ENCODE results near the gene GABBR2. TPM values are rescaled to one million over a fixed set of nuclear protein-coding genes. Genes with fewer than 3 reads are reported as not detected.

GABBR2 gene
- total RNA-seq, 1 experiment from 2014 or later, result not detected

- H3K27me3 Mint-ChIP-seq (ENCODE audit: insufficient read depth, unreplicated experiment), result peaks cover 30% of the 10 kb centered on the region
- ChIA-PET POLR2A (interaction anchor here (0.6 kb wide), 1 partner anchor 209 kb away, joined by 3 read pairs; no protein-coding TSS in a partner anchor), CTCF (interaction anchor here (0.7 kb wide), 1 partner anchor 52 kb away, joined by 3 read pairs; no protein-coding TSS in a partner anchor)
- H3K36me3 Mint-ChIP-seq (ENCODE audit: insufficient read depth, unreplicated experiment), result no peaks in the 10 kb centered on the region
- no peak overlapping the region for H3K4me3 Mint-ChIP-seq (ENCODE audit: unreplicated experiment)
- no peak for DNase-seq (ENCODE audit: unreplicated experiment)
- no peaks in the 10 kb centered on the region for H3K4me1 Mint-ChIP-seq (ENCODE audit: insufficient read depth, unreplicated experiment)
- H3K27ac Mint-ChIP-seq (ENCODE audit: low read depth, unreplicated experiment), result no peak overlapping the region
- BruUV-seq (replicated peaks), result no TSS peak
- intact Hi-C loops (cut with micrococcal nuclease), result no loop called here
- TF ChIP-seq CTCF (IDR thresholded peaks at IDR 0.05; ENCODE audit: unreplicated experiment), result no peak
- no peaks in the 10 kb centered on the region for H3K9me3 Mint-ChIP-seq (ENCODE audit: unreplicated experiment)
Measured at GRCh38 chr9:98565152-98566135, 143.3 kb downstream of the GABBR2 start.

GRCh38 chr9:98564714-98565113, 144.0 kb downstream of the GABBR2 start:
- Mint-ChIP-seq H3K4me1 (ENCODE audit: insufficient read depth, unreplicated experiment) (no peaks in the 10 kb centered on the region), H3K27ac (ENCODE audit: low read depth, unreplicated experiment) (no peak overlapping the region), H3K9me3 (ENCODE audit: unreplicated experiment) (no peaks in the 10 kb centered on the region), H3K27me3 (ENCODE audit: insufficient read depth, unreplicated experiment) (peaks cover 30% of the 10 kb centered on the region), H3K4me3 (ENCODE audit: unreplicated experiment) (no peak overlapping the region), H3K36me3 (ENCODE audit: insufficient read depth, unreplicated experiment) (no peaks in the 10 kb centered on the region)
- ChIA-PET CTCF (interaction anchor here (0.7 kb wide), 1 partner anchor 53 kb away, joined by 3 read pairs; no protein-coding TSS in a partner anchor), POLR2A (no interaction called here)
- DNase-seq (ENCODE audit: unreplicated experiment), result no peak
- TF ChIP-seq CTCF (IDR thresholded peaks at IDR 0.05; ENCODE audit: unreplicated experiment), result no peak
- intact Hi-C loops (cut with micrococcal nuclease), result no loop called here
- BruUV-seq (replicated peaks), result no TSS peak

- no peak for DNase-seq (ENCODE audit: unreplicated experiment)
- Mint-ChIP-seq H3K4me1 (ENCODE audit: insufficient read depth, unreplicated experiment) (no peaks in the 10 kb centered on the region), H3K27ac (ENCODE audit: low read depth, unreplicated experiment) (no peak overlapping the region), H3K27me3 (ENCODE audit: insufficient read depth, unreplicated experiment) (peaks cover 23% of the 10 kb centered on the region), H3K4me3 (ENCODE audit: unreplicated experiment) (no peak overlapping the region), H3K36me3 (ENCODE audit: insufficient read depth, unreplicated experiment) (no peaks in the 10 kb centered on the region), H3K9me3 (ENCODE audit: unreplicated experiment) (no peaks in the 10 kb centered on the region)
- TF ChIP-seq CTCF (IDR thresholded peaks at IDR 0.05; ENCODE audit: unreplicated experiment), result no peak
- ChIA-PET CTCF (interaction anchor here (0.5 kb wide), 1 partner anchor 10 kb away, joined by 3 read pairs; no protein-coding TSS in a partner anchor), POLR2A (no interaction called here)
- no TSS peak for BruUV-seq (replicated peaks)
- intact Hi-C loops (cut with micrococcal nuclease), result no loop called here
Measured at GRCh38 chr9:98563988-98564387, 144.7 kb downstream of the GABBR2 start.

- no peaks in the 10 kb centered on the region for H3K4me1 Mint-ChIP-seq (ENCODE audit: insufficient read depth, unreplicated experiment)
- H3K9me3 Mint-ChIP-seq (ENCODE audit: unreplicated experiment), result no peaks in the 10 kb centered on the region
- no TSS peak for BruUV-seq (replicated peaks)
- POLR2A ChIA-PET, result no interaction called here
- no peak for TF ChIP-seq CTCF (IDR thresholded peaks at IDR 0.05; ENCODE audit: unreplicated experiment)
- intact Hi-C loops (cut with micrococcal nuclease), result no loop called here
- no peak overlapping the region for H3K4me3 Mint-ChIP-seq (ENCODE audit: unreplicated experiment)
- DNase-seq (ENCODE audit: unreplicated experiment), result no peak
- CTCF ChIA-PET, result interaction anchor here (0.5 kb wide), 1 partner anchor 9 kb away, joined by 3 read pairs; no protein-coding TSS in a partner anchor
- no peak overlapping the region for H3K27ac Mint-ChIP-seq (ENCODE audit: low read depth, unreplicated experiment)
- peaks cover 17% of the 10 kb centered on the region for H3K27me3 Mint-ChIP-seq (ENCODE audit: insufficient read depth, unreplicated experiment)
- H3K36me3 Mint-ChIP-seq (ENCODE audit: insufficient read depth, unreplicated experiment), result no peaks in the 10 kb centered on the region
Measured at GRCh38 chr9:98563212-98563907, 145.4 kb downstream of the GABBR2 start.

All from MCF 10A (cell line).